ENCODE results near the gene CDR2.

- no peak for TF ChIP-seq CTCF (conservative IDR thresholded peaks at IDR 0.05)
- no peak for TF ChIP-seq EZH2 (IDR thresholded peaks at IDR 0.05; ENCODE audit: low read depth)
These were observed 46.3 kb upstream of the CDR2 start for GRCh38 chr16:22420606-22421135.
